Stomach (tissue), 4 donors: ENCODE measurements around the gene DUS3L.

Source experiments
- CTCF ChIP-seq, 7 experiments: fragments of 450-650 bp in 4 of 7; fragments of 200-600 bp in 3 of 7; sonication (generic) in 3 of 7; IDR thresholded peaks; one replicate each; pipeline ENCODE4 v1.5.1; 2016 to 2019; ENCODE audit warnings: antibody characterized with exemption in 7 of 7, control low read depth in 2 of 7, mild to moderate bottlenecking in 1 of 7
- EP300 ChIP-seq: sonication (generic); formaldehyde crosslinking; IDR thresholded peaks from one replicate; pipeline ENCODE4 v1.6.1; 2017; ENCODE audit warnings: antibody characterized with exemption
- POLR2A ChIP-seq, 4 donors: fragments of 450-650 bp; IDR thresholded peaks; one replicate each; pipeline ENCODE4 v1.6.1; 2016; ENCODE audit warnings: antibody characterized with exemption in 4 of 4, control low read depth in 2 of 4, mild to moderate bottlenecking in 1 of 4, moderate library complexity in 1 of 4
- POLR2AphosphoS5 ChIP-seq, 3 donors: sonication (generic); formaldehyde crosslinking; IDR thresholded peaks; one replicate each; pipeline ENCODE4 v1.6.1; 2016; ENCODE audit warnings: antibody characterized with exemption in 3 of 3

- no peak for TF ChIP-seq EP300
- peak in 1 of 7 experiments; percentile 15 for TF ChIP-seq CTCF (IDR thresholded peaks at IDR 0.05)
- no peak for TF ChIP-seq POLR2A (IDR thresholded peaks at IDR 0.05)
- no peak for TF ChIP-seq POLR2AphosphoS5 (IDR thresholded peaks at IDR 0.05)
Measured at GRCh38 chr19:5826531-5827341, 35.8 kb upstream of the DUS3L start.
